ENCODE data around the gene C3orf22.
A peak's percentile ranks its signal among the peaks of the same experiment; 100 is the strongest.
"Not testable (repeated sequence)": the region's sequence is repeated elsewhere in the genome, so short reads cannot be mapped to it uniquely, and the experiment has no call there.

C3orf22 gene, protein sequence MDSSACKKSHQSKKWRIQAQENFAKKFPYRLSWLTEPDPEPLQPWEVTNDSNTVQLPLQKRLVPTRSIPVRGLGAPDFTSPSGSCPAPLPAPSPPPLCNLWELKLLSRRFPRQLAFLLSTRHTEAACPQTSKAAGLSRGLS

DNA sequence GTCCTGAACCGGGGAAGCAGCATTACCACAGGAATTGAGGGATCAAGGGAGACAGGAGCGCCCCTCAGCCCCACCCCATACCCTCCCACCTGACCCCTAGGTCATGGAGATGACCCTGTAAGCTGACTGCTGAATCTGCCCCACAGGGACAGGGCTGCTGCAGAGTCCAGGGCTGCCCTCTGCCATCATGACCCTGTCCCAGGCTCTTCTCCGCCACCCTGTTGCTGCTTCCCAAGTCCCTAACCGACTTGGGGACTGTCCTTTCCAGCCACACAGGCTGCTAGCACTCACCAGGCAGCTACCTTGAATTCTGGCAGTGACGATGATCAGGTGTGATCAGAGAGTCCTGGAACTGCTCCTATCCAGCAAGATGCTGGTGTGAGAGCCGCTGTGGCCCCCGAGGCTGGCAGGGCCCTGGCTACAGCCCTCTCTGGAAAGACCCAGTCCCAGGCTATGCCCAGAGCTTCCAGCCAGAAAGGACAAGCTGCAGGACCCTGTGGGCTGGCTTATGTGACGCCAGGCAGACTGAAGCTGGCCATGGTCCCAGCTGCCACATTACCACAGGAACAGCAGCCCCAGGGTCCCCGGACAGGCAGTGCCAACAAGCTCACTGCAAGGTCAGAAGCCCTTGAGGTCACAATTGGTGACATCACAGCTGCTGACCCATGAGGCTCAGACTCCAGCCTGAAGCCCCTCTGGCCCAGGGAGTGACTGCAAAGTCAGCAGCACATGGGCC, at the start of gene C3orf22:
C3orf22 (minus strand) TSS at position 597 of the 736 bp plus-strand sequence. CDS start 5,542 bp downstream, outside the sequence.
- peak; percentile 15 for DNase-seq

DNA sequence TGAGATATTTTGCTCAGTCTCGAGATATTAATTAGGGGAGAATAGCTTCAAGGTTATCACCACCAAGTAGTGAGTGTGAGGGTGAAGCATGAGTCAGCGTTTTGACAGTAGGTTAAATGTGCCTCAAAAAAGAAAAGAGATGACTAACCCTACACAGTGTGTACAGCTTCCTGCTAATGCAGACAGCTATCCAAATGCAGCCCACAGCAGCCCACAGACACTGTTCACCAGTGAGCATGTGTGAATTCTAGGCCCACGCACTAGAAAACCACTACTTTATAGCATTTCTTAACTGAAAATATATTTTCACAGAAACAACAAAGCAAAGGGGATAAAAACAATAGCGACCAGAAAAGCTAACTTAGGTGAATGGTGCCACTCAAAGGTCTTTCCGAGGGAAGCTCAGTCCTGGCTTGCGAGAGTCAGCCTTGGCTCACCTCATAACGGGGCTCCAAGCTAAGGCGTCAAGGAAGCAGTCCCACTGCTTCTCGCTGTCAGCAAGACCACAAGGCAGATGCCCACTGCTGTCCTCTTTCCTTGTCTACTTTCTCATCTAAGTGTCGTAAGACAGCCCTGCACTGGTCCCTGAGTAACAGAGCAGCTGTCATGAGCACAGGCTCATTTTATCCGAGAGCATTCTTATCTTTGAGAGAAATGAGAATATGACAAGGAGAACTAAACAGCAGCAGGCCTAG, 48.6 kb upstream of the C3orf22 start:
- no peak for DNase-seq

DNA sequence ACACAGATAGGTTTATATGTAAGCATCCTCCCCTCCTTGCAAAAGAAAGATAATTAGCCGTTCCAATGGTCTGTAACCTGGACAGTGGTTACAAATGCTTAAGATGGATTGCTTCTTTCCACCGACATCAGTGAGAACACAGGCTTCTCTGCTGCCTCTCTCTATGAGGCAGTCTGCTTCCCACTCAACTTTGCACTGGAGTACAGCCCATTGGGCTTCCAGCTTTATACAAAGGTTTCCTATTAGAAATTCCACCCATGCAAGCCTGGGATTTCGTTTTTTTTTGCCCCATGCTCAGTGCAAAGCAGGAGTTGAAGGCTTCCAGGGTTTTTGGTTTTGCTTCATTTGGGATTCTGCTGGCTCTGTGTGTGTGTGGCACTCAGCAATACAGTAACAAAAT, 47.3 kb upstream of the C3orf22 start:
- DNase-seq, result no peak

DNA sequence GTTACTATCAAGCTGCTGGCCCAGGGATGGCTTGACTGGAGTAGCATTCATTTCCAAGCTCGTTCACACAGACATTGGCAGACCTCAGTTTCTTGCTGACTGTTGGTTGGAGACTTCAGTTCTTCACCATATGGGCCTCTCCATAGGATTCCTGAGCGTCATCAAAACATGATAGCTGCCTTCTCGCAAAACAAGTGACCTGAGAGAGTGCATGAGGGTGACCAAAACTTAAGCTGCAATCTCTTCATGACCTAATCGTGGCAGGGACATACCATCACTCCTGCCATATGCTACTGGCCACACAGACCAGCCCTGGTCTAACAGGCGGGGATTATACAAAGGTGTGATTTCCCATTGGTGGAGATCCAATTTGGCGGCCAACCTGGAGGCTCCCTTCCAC, 46.0 kb upstream of the C3orf22 start:
- no peak for DNase-seq

DNA sequence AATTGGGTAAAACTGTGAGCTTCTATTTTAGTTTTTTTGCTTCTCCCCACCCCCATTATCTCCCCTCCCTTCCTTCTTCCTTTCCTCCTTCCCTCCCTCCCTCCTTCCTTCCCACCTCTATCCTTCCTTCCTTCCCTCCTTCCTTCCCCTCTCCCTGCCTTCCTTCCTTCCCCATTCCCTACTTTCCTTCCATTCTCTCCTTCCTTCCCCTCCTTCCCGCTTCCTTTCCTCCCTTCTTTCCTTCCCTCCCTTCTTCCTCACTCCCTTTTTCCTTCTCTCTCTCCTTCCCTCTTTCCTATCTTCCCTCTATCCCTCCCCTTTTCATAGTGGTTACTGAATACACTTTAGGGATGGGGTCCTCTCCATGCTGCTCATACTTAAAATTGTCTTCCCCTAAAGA, 40.4 kb upstream of the C3orf22 start:
- DNase-seq, result no peak

DNA sequence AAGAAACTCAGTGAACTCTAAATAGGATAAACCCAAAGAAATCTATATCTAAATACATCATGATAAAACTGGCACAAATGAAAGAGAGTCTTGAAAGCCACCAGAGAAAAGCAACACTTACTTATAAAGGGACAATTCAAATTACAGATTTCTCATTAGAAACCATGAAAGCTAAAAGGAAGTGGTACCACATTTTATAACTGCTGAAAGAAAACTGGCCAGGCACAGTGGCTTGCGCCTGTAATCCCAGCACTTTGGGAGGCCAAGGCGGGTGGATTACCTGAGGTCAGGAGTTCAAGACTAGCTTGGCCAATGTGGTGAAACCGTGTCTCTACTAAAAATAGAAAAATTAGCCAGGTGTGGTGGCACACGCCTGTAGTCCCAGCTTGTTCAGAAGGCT, 36.7 kb upstream of the C3orf22 start:
- not testable (repeated sequence) for DNase-seq

DNA sequence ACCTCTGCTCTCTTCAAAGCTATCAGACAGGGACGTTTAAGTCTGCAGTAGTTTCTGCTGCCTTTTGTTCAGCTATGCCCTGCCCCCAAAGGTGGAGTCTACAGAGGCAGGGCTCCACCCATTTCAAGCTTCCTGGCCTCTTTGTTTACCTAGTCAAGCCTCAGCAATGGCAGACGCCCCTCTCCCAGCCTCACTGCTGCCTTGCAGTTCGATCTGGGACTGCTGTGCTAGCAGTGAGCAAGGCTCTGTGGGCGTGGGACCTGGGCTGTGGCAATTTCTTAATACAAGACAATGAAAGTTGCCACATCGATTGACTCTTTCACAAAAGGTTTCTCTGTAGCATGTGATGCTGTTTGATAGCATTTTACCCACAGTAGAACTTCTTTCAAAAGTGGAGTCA, 32.8 kb upstream of the C3orf22 start:
- DNase-seq, result not testable (repeated sequence)

DNA sequence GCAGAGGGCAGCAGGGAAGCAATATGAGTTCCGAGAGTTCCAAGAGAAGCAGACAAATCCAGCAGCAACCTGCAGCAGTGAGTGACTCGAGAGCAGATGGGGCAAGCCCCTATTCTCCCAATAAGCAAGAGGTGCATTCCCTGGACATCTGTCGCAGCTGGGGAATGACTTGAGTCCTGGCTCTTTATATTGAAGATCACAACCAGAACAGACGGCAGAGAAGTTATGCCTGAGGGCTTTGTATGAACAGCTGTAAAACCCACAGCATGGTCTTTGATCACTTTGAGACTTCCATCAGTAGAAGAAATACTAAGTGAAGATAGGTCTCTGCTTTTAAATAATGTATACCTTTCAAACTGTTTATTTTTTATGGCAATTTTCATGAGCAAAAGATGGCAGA, 23.6 kb upstream of the C3orf22 start:
- DNase-seq, result no peak

DNA sequence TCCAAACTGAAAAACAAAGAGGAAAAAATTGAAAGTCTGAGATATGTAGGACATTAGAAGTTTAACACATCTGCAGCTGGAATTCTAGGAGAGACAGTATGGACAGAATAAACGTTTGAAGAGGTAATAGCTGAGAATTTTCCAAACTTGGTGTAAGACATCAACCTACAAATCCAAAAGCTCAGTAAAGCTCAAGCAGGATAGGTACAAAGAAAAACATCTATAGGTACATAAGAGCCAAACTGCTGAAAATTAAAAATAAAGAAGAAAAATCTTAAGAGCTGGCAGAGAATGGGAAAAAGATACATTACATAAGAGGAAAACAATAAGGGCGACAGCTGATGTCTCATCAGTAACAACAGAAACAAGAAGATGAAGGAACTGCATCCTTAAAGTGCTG, 22.8 kb upstream of the C3orf22 start:
- DNase-seq, result no peak

DNA sequence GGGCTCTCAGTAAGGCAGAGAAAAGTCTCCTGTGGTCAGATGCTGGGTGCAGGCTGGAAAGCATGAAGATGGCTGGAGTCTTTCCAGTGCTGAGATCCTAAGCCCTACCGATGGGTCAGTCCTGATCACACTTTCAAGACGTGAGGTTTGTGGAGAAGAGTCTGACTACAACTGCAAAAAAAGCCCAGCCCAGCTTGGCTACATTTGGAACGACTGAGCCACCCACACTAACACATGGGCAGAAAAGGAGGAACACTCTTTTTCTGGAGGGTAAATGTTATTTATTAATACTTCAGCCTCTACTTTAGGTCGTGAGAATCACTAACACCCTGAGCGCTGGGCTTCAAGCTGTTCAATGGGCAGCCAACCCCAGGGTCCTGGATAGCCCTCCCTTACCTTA, 22.0 kb upstream of the C3orf22 start:
- DNase-seq, result no peak

DNA sequence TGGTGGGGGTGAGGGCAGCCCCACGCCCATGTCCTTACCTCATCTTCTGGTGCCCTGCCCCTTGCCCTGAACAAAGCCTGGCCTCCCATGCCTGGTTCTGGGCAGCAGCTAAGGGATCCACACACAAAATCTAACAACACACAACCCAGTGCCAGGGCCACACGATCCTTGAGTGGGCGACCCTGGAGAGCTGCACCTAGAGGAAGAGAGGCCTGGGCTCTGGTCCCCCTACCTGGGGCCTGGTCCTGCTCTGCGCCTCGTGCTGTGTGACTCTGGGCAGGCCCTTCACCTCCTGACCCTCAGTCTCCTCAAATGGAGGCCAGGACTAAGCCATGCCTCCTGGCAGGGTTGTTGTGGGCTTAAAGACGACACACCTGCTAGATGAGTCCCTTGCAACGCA, 20.0 kb upstream of the C3orf22 start:
- no peak for DNase-seq

DNA sequence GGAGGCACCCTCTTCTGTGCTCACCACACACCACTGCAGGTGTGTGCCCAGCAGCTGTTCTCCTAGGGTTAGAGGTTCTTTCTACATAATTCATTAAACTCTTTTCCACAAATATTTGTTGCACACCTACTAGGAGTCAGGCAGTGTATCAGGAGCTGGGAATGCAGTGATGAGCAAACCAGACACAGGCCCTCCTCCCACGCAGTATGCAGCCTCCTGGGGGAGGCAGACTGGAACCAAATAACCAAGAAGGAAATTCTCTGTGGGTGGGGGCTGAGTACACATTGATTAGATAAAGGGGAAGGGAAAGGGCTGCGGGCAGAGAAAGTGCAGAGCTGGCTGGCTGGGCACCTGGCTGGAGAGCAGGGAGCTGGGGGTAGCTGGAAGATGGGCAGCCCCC, 18.5 kb upstream of the C3orf22 start:
- no peak for DNase-seq

DNA sequence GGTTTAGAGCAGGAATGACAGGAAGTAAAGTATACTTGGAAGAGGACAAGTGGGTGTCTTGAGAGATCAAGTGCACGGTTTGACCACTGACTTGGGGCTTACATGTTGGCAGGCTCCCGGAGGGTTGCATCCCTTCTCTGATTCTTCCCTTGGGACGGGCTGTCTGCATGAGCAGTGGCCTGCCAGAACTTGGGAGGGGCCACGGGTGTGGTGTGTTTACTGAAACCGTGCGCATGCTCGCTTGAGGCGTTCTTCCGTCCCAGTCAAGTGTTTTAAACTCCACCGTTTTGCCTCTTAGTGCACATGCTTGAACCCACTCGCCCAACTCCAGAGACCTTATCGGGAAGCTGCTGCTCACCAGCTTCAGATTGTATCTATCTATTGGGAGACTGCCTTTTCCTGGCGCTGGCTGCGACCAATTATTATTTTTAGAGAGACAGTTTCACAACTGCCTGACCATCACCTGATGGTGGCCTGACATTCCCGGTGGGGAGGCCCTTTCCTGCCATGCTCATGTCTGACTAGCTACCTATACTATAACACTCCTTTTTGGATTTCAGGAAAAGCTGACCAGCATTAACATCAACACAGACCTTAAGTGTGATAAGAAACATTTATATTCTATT, 14.9 kb upstream of the C3orf22 start:
- no peak for DNase-seq

DNA sequence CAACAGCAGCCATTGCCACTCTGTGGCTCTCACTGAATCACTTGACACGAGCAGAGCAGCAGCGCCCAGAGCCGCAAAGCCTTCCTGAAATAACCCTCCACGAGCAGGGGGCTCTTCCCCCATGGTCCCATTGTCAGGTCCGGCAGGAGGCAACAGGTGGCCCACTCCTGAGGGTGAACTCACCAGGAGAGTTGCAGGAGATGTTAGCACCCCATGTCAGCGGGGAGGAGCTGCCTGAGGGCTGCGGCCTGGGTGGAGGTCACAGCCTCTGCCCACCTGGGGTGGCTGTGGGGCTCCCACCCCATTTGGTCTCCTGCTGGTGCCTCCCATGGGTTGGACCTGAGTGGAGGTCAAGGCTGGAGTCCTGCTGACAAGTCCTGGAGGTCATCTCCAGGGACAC, 12.3 kb upstream of the C3orf22 start:
- DNase-seq, result no peak

DNA sequence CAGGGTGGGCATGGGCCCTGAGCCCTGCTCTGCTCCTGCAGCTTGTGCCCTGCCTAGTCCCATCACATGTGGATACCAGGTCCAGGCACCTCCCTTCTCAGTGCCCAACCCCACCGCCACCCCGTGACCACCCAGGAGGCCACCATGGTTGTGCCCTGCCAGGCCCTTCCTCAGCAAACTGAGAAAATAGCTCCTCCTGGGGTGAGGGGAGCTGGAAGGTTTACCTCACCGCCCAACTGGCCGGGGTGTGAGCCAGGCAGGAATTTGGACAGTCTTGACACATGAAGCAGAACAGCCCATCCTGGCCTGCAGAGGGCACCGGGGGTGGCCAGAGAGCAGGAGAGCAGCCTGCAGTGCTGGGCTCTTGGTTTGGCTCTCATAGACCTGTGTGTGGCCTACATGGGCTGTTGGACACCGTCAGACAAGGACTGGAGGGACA, 11.4 kb upstream of the C3orf22 start:
- peak; percentile 43 for DNase-seq

DNA sequence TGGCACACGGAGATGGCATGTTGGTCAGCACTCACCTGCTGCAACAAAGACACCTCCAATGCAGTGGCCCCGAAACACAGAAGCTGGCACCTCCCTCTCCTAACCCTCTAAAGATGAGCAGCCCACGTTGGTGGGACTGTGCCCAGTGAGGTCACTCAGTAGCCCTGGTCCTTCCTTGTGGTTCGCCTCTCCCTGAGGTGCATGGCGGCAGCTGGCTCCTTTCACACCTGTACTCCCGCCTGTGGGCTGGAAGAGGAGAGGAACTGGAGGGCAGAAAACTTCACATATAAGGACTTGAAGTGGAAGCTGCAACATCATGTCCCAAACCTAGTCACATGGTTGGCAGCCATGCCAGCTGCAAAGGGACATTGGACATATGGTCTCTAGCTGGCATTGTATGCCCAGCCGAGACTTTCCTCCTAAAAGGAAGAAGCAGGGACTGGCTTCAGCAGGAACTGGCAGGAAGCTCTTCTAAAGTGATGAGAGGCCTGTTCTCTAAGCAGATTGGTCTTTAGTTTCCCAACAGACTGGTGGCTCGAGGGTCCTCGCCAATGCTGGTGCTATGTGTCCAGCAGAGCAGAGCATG, 10.8 kb upstream of the C3orf22 start:
- DNase-seq, result no peak

DNA sequence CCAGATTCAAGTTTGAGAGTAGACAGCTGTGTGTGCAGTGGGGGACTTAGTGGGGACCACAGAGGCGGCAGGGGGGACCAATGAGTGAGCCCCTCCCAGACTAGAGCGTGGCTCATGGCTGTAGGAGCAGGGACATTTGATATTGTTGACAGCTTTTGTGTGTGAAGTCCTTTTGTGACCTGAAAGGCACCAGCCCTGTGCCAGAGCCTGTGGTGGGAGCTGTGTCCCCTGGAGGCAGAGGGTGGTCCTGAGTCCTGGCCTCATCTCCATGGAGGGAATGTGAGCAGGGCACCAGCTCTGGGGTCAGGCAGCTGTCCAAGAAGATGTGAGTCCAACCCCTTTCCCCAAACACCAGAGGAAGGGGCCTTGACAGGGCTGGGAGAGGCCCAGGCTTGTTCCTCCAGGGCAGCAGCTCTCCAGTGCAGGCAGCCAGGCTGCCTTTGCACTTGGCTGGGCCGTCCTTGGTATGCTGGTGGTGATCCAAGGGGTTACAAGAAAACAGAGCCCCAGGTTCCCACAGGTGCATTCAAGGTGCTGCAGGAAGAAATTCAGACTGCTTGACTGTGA, 10.1 kb upstream of the C3orf22 start:
- no peak for DNase-seq

DNA sequence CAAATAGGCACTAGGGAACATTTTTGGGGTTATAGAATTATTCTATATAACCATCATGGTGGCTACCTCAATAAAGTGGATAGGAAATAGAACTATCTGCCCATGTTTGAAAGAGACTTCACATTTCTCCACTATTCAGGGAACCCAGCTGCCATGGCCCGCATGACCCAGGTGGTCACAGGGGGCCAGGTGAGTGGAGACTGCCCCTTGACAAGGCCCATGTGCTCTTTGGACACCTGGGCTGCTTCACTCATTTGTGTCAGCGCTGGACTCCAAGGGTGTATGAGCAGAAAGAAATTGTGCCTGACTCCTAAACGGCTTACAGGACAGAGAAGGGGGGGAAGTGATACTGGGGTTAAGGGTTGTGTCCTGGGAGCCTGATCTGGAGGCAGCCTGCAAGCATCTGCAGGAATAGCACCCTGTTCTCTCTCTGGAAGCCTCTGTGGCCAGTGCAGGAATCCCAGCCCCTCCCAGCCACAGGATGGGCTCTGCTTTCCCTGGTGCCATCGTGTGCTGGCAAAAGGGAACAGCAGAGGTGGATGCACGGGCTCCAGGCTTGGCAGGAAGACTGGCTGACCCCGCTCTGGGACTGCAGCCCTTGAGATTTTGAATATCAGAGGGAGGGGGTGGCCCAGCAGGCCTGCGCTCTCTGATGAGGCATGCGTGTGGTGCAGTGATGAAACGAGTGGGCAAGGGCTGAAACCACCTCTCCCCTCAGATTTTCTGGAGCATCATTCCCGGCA, 9.1 kb upstream of the C3orf22 start:
- no peak for DNase-seq

DNA sequence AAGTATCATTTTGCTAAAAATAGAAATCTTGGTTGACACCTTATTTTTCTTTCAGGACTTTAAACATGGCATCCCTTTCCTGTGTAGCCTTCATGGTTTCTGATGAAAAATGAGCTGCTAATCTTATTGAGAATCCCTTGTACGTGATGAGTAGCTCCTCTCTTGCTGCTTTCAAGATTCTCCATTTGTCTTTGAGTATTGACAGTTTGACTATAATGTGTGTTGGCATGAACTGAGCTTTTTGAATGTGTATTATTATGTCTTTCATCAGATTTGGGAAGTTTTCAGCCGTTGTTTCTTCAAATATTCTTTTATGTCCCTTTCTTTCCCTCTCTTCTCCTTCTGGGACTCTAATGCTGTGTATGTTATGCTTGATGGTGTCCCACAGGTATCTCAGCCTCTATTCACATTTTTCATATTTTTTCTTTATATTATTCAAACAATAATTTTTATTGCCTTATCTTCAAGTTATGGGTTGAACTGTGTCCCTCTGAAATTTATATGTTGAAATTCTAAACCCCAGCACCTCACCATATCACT, 4.1 kb upstream of the C3orf22 start:
- DNase-seq, result no peak

DNA sequence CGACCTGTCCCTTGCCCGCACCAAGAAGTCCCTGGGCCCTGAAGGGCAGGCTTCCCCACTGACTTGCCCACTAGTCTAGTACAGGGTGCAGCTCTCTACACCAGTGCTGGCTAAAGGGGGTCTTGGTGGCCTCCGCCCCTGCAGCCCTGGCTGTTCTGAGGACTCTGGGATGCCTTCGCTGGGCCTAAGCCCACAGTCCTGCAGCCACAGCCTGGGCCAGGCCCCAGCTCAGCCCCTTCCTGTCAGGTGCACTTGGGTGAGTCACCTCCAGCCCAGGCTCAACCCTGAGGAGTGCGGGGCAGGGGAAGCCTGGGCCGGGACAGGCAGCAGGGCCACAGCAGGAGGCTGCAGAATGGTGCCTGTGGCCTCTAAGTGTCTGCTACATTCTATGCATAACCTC, 971 bp downstream of the C3orf22 start:
- peak; percentile 22 for DNase-seq

DNA sequence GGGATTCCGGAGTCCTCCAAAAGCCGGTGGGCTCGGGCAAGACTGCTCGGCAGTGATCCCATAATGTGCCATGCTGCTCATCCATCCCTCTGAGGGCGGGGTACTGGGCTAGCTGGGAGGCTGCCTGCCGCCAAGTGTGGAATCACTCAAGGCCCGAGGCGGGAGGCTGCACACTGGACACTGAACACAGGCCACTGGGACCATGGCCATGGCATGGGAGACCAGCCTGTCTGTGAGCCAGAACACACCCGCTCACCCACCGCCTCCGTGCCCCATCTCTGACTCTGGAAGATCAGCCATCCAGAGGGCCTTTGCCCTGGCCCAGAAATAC, 1.4 kb downstream of the C3orf22 start:
- no peak for DNase-seq
